Fibroblast of the aortic adventitia (primary cell): ENCODE measurements around the gene RABGAP1L. TPM values are rescaled to one million over a fixed set of nuclear protein-coding genes. Genes with fewer than 3 reads are reported as not detected.
A peak's percentile ranks its signal among the peaks of the same experiment; 100 is the strongest.

Experiments
- DNase-seq: peaks from one replicate; pipeline ENCODE4 v3.0.0-alpha.2; 2010; ENCODE audit warnings: low read depth
- H3K4me3 ChIP-seq: 2 replicates; pipeline ENCODE4 v1.5.1; 2011; ENCODE audit warnings: low read depth, mild to moderate bottlenecking, control low read depth, low read length, moderate library complexity
- CTCF ChIP-seq: IDR thresholded peaks from 2 replicates; pipeline ENCODE4 v1.5.1; 2011; ENCODE audit warnings: mild to moderate bottlenecking, low read length, control low read depth, inconsistent platforms; ENCODE audit not compliant: insufficient read depth
- total RNA-seq: library from RNA; depleted of rRNA; stranded (reverse); fragments of >200 nt; gene quantifications from 2 replicates; pipeline ENCODE4 v1.2.3, GENCODE V29; 2012; ENCODE audit warnings: low replicate concordance

RABGAP1L gene
- total RNA-seq, 1 donor = 39.9 TPM

- DNase-seq = no peak
- H3K4me3 ChIP-seq = no peak overlapping the region
- TF ChIP-seq CTCF = no peak
Measured at GRCh38 chr1:174850726-174851125, 691.4 kb downstream of the RABGAP1L start.

GRCh38 chr1:174858301-174858700, 699.0 kb downstream of the RABGAP1L start:
- no peak overlapping the region for H3K4me3 ChIP-seq
- no peak for TF ChIP-seq CTCF
- DNase-seq = no peak

- no peak overlapping the region for H3K4me3 ChIP-seq
- TF ChIP-seq CTCF = no peak
- DNase-seq = no peak
Measured at GRCh38 chr1:174870319-174870718, 711.0 kb downstream of the RABGAP1L start.

- TF ChIP-seq CTCF = no peak
Measured at GRCh38 chr1:174871886-174872285, 712.6 kb downstream of the RABGAP1L start.

GRCh38 chr1:174872615-174873058, 713.3 kb downstream of the RABGAP1L start:
- peak; percentile 10 for DNase-seq
- TF ChIP-seq CTCF = no peak
- no peak overlapping the region for H3K4me3 ChIP-seq

More at GRCh38 chr1:174871886-174872285, 712.6 kb downstream of the RABGAP1L start:
- no peak for DNase-seq
- no peak overlapping the region for H3K4me3 ChIP-seq

GRCh38 chr1:174874331-174875053, 715.2 kb downstream of the RABGAP1L start:
- no peak overlapping the region for H3K4me3 ChIP-seq
- TF ChIP-seq CTCF = no peak
- no peak for DNase-seq

- no peak for DNase-seq
- no peak overlapping the region for H3K4me3 ChIP-seq
- no peak for TF ChIP-seq CTCF
Measured at GRCh38 chr1:174875306-174875705, 716.0 kb downstream of the RABGAP1L start.
